Transverse colon (tissue), 4 donors: ENCODE data around the gene FIBIN. TPM values are rescaled to one million over a fixed set of nuclear protein-coding genes. Genes with fewer than 3 reads are reported as not detected.

ENCODE experiments used
- DNase-seq: peaks from one replicate; pipeline ENCODE4 v3.0.0-alpha.2; 2019
- H3K27ac ChIP-seq, 4 donors: fragments of 200-600 bp; sonication (generic); 2 replicates each; pipeline ENCODE4 v1.5.1; 2016 to 2018; ENCODE audit warnings: inconsistent platforms in 4 of 4
- H3K27me3 ChIP-seq: fragments of 200-600 bp; sonication (generic); 2 replicates; pipeline ENCODE4 v1.5.1; 2017; ENCODE audit warnings: inconsistent platforms
- H3K36me3 ChIP-seq, 4 donors: fragments of 200-600 bp; sonication (generic); 2 replicates each; pipeline ENCODE4 v1.5.1; 2017 to 2019; ENCODE audit warnings: inconsistent platforms in 4 of 4
- H3K4me1 ChIP-seq, 4 donors: fragments of 200-600 bp; sonication (generic); 2 replicates each; pipeline ENCODE4 v1.5.1; 2017 to 2020; ENCODE audit warnings: inconsistent platforms in 4 of 4
- H3K4me3 ChIP-seq, 4 donors: fragments of 200-600 bp; sonication (generic); 1 replicate in 1 of 4; 2 replicates in 3 of 4; pipeline versions ENCODE4 v1.5.1 to v1.6.1; 2017 to 2019; ENCODE audit warnings: inconsistent platforms in 4 of 4
- H3K9me3 ChIP-seq, 2 donors: fragments of 200-600 bp; sonication (generic); 2 replicates each; pipeline ENCODE4 v1.5.1; 2017 to 2019; ENCODE audit warnings: inconsistent platforms in 2 of 2
- EP300 ChIP-seq: sonication (generic); formaldehyde crosslinking; IDR thresholded peaks from one replicate; pipeline ENCODE4 v1.6.1; 2017; ENCODE audit warnings: antibody characterized with exemption, low read depth
- POLR2A ChIP-seq: fragments of 450-650 bp; IDR thresholded peaks from one replicate; pipeline ENCODE4 v1.6.1; 2016; ENCODE audit warnings: antibody characterized with exemption, mild to moderate bottlenecking, moderate library complexity
- POLR2AphosphoS5 ChIP-seq, 3 donors: sonication (generic); formaldehyde crosslinking; IDR thresholded peaks; one replicate each; pipeline ENCODE4 v1.6.1; 2016; ENCODE audit warnings: antibody characterized with exemption in 3 of 3
- WGBS, 2 donors: methylation state at CpG; one replicate each; pipeline ENCODE4 v1.1.5; 2018; ENCODE audit warnings: low coverage in 1 of 2; 5-methylcytosine and 5-hydroxymethylcytosine counted together
- in situ Hi-C, 4 donors: fragments of 200-750 bp; cut with MboI; loops; one replicate each; pipeline versions ENCODE4 v1.15.0 to v1.15.1; 2017; ENCODE audit warnings: low sequenced_read_pairs in 3 of 4, low pct_ligation_motif_present in 1 of 4, low pct_unique_long_range_greater_than_20kb in 1 of 4
- intact Hi-C: fragments of 100-400 bp; cut with DNase I; formaldehyde crosslinking; loops from one replicate; pipeline ENCODE4 v1.15.1; 2023; ENCODE audit warnings: low total_unique reads
- total RNA-seq, 4 donors: library from RNA; depleted of rRNA; stranded (reverse); fragments of >200 nt; gene quantifications; one replicate each; pipeline ENCODE4 v1.1.0, GENCODE V29; 2016
- TF ChIP-seq, protein P1 (sequence below), 5 experiments: fragments of 200-600 bp in 3 of 5; fragments of 450-650 bp in 2 of 5; sonication (generic) in 3 of 5; IDR thresholded peaks; 1 replicate in 2 of 5; 2 replicates in 3 of 5; pipeline ENCODE4 v1.5.1; 2016 to 2017; ENCODE audit warnings: antibody characterized with exemption in 5 of 5, inconsistent platforms in 3 of 5, mild to moderate bottlenecking in 2 of 5, moderate library complexity in 1 of 5

The FIBIN gene
- total RNA-seq, 4 donors from 2014 or later: 0.60 to 15.2 (median 4.4) TPM

- TF ChIP-seq EP300 (no peak), POLR2A (no peak), POLR2AphosphoS5 (IDR thresholded peaks at IDR 0.05) (no peak)
- TF ChIP-seq, protein P1, sequence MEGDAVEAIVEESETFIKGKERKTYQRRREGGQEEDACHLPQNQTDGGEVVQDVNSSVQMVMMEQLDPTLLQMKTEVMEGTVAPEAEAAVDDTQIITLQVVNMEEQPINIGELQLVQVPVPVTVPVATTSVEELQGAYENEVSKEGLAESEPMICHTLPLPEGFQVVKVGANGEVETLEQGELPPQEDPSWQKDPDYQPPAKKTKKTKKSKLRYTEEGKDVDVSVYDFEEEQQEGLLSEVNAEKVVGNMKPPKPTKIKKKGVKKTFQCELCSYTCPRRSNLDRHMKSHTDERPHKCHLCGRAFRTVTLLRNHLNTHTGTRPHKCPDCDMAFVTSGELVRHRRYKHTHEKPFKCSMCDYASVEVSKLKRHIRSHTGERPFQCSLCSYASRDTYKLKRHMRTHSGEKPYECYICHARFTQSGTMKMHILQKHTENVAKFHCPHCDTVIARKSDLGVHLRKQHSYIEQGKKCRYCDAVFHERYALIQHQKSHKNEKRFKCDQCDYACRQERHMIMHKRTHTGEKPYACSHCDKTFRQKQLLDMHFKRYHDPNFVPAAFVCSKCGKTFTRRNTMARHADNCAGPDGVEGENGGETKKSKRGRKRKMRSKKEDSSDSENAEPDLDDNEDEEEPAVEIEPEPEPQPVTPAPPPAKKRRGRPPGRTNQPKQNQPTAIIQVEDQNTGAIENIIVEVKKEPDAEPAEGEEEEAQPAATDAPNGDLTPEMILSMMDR (IDR thresholded peaks at IDR 0.05): no peak
- intact Hi-C loops (no loop called here), in situ Hi-C loops (no loop called here)
- H3K9me3 ChIP-seq: no peaks in the 10 kb centered on the region
- WGBS, 2 donors: 74 to 76% methylated on average over 6 of the region's 6 CpGs
- no peaks in the 10 kb centered on the region for H3K36me3 ChIP-seq
- peaks cover 0 to 5% (median 0%) of the 10 kb centered on the region in 4 donors for H3K4me1 ChIP-seq
- no peaks in the 10 kb centered on the region for H3K27me3 ChIP-seq
- H3K27ac ChIP-seq: peak overlapping the region in 1 of 4 donors; percentile 33
- H3K4me3 ChIP-seq: no peak overlapping the region
- no peak for DNase-seq
Observed at GRCh38 chr11:26951809-26952515, 42.0 kb upstream of the FIBIN start.

DNA sequence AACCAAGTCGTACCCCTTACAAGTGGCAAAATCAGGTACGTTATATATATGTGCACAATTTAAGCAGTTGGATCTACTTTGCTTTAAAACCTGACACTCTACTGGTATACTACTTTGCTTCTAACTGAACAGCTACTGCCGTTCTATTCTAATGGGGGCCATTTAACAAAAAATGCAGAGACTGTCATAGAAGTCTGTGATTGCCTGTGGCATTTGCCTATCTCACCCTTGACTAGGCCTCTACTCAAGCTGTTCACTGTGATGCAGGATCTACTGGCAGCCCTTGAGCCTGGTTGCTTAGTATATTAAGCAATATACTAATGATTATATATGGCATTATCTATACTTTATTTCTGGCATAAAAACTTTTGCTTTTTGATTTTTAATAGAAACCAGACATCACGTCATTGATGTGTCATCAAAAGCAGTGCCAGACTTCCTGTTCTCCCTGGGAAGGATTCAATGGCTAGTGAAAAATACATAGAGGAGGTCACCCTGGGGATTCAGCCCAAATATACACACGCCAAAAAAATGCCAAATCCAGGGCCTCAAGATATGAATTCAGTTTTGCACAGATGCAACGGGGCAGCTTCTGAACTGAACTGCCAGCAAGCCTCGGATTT, 40.0 kb upstream of the FIBIN start:
- intact Hi-C loops: no loop called here
- WGBS, 2 donors: 76 to 77% methylated on average over 3 to 7 of the region's 7 CpGs
- no peaks in the 10 kb centered on the region for H3K9me3 ChIP-seq
- H3K4me1 ChIP-seq: peaks cover 0 to 3% (median 0%) of the 10 kb centered on the region in 4 donors
- H3K4me3 ChIP-seq: no peak overlapping the region
- no peak overlapping the region for H3K27ac ChIP-seq
- no peaks in the 10 kb centered on the region for H3K27me3 ChIP-seq
- TF ChIP-seq, protein P1 (IDR thresholded peaks at IDR 0.05): no peak
- TF ChIP-seq POLR2AphosphoS5 (IDR thresholded peaks at IDR 0.05) (no peak), POLR2A (no peak), EP300 (no peak)
- DNase-seq: no peak
- in situ Hi-C loops: no loop called here
- no peaks in the 10 kb centered on the region for H3K36me3 ChIP-seq

GRCh38 chr11:26958005-26958701, 35.8 kb upstream of the FIBIN start:
- H3K36me3 ChIP-seq: no peaks in the 10 kb centered on the region

DNA sequence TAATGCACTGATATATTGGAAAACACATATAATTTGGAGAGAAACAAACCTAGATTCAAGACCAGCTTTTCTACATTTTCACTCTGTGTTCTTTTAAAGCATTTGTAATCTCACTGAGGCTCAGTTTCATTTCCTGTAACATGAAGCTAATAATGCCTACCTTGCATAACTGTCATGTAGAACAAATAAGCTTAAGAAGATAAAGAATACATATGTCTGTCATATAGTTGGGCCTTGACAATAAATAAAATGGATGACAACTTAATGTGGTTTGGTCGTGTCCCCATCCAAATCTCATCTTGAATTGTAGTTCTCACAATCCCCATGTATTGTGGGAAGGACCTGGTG, 35.2 kb upstream of the FIBIN start:
- in situ Hi-C loops (no loop called here), intact Hi-C loops (no loop called here)
- Histone ChIP-seq H3K27me3 (no peaks in the 10 kb centered on the region), H3K4me1 (no peaks in the 10 kb centered on the region), H3K36me3 (no peaks in the 10 kb centered on the region), H3K27ac (no peak overlapping the region), H3K9me3 (no peaks in the 10 kb centered on the region), H3K4me3 (no peak overlapping the region)
- no peak for DNase-seq
- 50 to 64% methylated on average over 1 of the region's 1 CpG for WGBS, 2 donors
- TF ChIP-seq POLR2A (no peak), POLR2AphosphoS5 (IDR thresholded peaks at IDR 0.05) (no peak), EP300 (no peak)
- TF ChIP-seq, protein P1 (IDR thresholded peaks at IDR 0.05): no peak

More at GRCh38 chr11:26958005-26958701, 35.8 kb upstream of the FIBIN start:
- no peaks in the 10 kb centered on the region for H3K9me3 ChIP-seq
- no peak for DNase-seq
- WGBS, 2 donors: 74% methylated on average over 2 of the region's 2 CpGs
- no peak overlapping the region for H3K27ac ChIP-seq
- TF ChIP-seq POLR2A (no peak), EP300 (no peak), POLR2AphosphoS5 (IDR thresholded peaks at IDR 0.05) (no peak)
- TF ChIP-seq, protein P1 (IDR thresholded peaks at IDR 0.05): no peak
- H3K4me3 ChIP-seq: no peak overlapping the region
- in situ Hi-C loops: no loop called here
- intact Hi-C loops: no loop called here
- no peaks in the 10 kb centered on the region for H3K27me3 ChIP-seq
- H3K4me1 ChIP-seq: no peaks in the 10 kb centered on the region
